ENCODE data around the gene PLCH2.

- no peak for TF ChIP-seq RAD21 (IDR thresholded peaks at IDR 0.05; ENCODE audit: low read length)
- TF ChIP-seq POLR2AphosphoS5 (IDR thresholded peaks at IDR 0.05; ENCODE audit: low read depth, low read length): no peak
- TF ChIP-seq REST (IDR thresholded peaks at IDR 0.05; ENCODE audit: low read depth, low read length): no peak
- TF ChIP-seq CTCF (IDR thresholded peaks at IDR 0.05): no peak
- no peak for TF ChIP-seq NFIC (IDR thresholded peaks at IDR 0.05; ENCODE audit: borderline replicate concordance)
- TF ChIP-seq FOXM1 (IDR thresholded peaks at IDR 0.05; ENCODE audit: low read depth): no peak
- TF ChIP-seq MEF2A (IDR thresholded peaks at IDR 0.05; ENCODE audit: borderline replicate concordance, low read depth): no peak
- no peak for TF ChIP-seq ELF1 (IDR thresholded peaks at IDR 0.05)
- no peak for TF ChIP-seq NRF1 (IDR thresholded peaks at IDR 0.05; ENCODE audit: low read depth, low read length)
- no peak for TF ChIP-seq RCOR1 (IDR thresholded peaks at IDR 0.05; ENCODE audit: low read length)
- TF ChIP-seq EP300 (IDR thresholded peaks at IDR 0.05; ENCODE audit: borderline replicate concordance in 1 of 2, low read depth in 1 of 2, low read length in 1 of 2): no peak
- no peak for TF ChIP-seq JUND (IDR thresholded peaks at IDR 0.05)
These were observed 25.1 kb downstream of the PLCH2 start for GRCh38 chr1:2501041-2501819.
